ENCODE data around the gene GPR35. TPM values are rescaled to one million over a fixed set of nuclear protein-coding genes. Genes with fewer than 3 reads are reported as not detected.

The GPR35 gene
- total RNA-seq, 1 donor from 2014 or later, result 0.77 TPM

DNA sequence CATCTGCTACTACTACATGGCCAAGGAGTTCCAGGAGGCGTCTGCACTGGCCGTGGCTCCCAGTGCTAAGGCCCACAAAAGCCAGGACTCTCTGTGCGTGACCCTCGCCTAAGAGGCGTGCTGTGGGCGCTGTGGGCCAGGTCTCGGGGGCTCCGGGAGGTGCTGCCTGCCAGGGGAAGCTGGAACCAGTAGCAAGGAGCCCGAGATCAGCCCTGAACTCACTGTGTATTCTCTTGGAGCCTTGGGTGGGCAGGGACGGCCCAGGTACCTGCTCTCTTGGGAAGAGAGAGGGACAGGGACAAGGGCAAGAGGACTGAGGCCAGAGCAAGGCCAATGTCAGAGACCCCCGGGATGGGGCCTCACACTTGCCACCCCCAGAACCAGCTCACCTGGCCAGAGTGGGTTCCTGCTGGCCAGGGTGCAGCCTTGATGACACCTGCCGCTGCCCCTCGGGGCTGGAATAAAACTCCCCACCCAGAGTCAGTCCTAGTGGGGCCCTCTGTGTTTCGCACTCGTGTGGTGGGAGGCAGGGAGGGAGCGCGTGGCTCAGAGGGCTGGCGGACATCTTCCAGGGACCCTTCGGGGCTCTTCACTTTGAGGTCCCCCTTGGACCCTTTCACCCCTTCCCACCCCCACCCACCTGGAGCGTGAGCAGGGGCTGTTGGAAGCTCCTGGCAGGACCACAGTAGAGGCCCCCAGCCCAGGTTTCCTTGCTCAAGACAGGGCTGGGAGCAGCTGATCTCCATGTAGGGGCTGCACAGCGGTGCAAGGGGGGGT, 5.7 kb downstream of the GPR35 start:
- H3K4me1 Mint-ChIP-seq (ENCODE audit: unreplicated experiment), result no peaks in the 10 kb centered on the region
- H3K9me3 Mint-ChIP-seq (ENCODE audit: unreplicated experiment), result peaks cover 12% of the 10 kb centered on the region
- no peak for DNase-seq (ENCODE audit: low spot score)
- peaks cover 10% of the 10 kb centered on the region for H3K27me3 Mint-ChIP-seq (ENCODE audit: unreplicated experiment)
- H3K36me3 Mint-ChIP-seq (ENCODE audit: low read depth, unreplicated experiment), result peaks cover 7% of the 10 kb centered on the region
- no peak overlapping the region for H3K27ac Mint-ChIP-seq (ENCODE audit: unreplicated experiment)
- TF ChIP-seq, protein P1, sequence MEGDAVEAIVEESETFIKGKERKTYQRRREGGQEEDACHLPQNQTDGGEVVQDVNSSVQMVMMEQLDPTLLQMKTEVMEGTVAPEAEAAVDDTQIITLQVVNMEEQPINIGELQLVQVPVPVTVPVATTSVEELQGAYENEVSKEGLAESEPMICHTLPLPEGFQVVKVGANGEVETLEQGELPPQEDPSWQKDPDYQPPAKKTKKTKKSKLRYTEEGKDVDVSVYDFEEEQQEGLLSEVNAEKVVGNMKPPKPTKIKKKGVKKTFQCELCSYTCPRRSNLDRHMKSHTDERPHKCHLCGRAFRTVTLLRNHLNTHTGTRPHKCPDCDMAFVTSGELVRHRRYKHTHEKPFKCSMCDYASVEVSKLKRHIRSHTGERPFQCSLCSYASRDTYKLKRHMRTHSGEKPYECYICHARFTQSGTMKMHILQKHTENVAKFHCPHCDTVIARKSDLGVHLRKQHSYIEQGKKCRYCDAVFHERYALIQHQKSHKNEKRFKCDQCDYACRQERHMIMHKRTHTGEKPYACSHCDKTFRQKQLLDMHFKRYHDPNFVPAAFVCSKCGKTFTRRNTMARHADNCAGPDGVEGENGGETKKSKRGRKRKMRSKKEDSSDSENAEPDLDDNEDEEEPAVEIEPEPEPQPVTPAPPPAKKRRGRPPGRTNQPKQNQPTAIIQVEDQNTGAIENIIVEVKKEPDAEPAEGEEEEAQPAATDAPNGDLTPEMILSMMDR (IDR thresholded peaks at IDR 0.05; ENCODE audit: unreplicated experiment), result no peak
- no peak overlapping the region for H3K4me3 Mint-ChIP-seq (ENCODE audit: unreplicated experiment)

DNA sequence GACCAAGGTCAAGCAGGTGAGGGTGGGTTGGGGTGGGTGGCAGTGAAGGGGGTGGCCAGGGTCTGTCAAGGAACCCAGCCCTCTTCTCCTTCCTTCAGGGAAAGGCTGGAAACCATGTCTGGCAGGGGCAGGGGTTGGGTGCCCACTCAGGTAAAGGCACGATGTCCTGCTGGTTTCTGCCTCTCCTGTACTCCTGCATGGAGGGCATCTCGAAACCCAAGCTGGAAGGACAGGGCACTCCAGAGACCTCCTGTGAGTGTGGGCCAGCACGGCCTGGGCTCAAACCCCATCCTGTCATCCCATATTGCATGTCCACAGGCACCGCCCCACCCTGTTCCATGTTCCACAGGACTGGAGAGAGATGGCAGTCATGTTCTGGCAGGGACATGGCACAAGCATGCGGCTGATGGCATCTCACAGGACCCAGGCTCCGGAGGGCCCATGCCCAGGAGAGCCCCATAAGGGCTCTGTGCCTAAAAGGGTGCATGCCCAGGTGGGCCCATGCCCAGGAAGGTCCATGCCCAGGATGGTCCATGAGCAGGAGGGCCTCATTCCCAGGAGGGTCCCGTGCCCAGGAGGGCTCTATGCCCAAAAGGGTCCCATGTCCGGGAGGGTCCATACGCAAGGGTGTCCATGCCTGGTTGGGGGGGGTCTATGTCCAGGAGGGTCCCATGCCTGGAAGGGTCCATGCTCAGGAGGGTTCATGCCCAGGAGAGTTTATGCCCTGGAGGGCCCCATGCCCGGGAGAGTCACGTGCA, 6.4 kb downstream of the GPR35 start:
- no peak overlapping the region for H3K4me3 Mint-ChIP-seq (ENCODE audit: unreplicated experiment)
- no peak overlapping the region for H3K27ac Mint-ChIP-seq (ENCODE audit: unreplicated experiment)
- peaks cover 12% of the 10 kb centered on the region for H3K9me3 Mint-ChIP-seq (ENCODE audit: unreplicated experiment)
- peaks cover 10% of the 10 kb centered on the region for H3K27me3 Mint-ChIP-seq (ENCODE audit: unreplicated experiment)
- TF ChIP-seq, protein P1 (IDR thresholded peaks at IDR 0.05; ENCODE audit: unreplicated experiment), result no peak
- H3K4me1 Mint-ChIP-seq (ENCODE audit: unreplicated experiment), result no peaks in the 10 kb centered on the region
- DNase-seq (ENCODE audit: low spot score), result no peak
- peaks cover 7% of the 10 kb centered on the region for H3K36me3 Mint-ChIP-seq (ENCODE audit: low read depth, unreplicated experiment)

DNA sequence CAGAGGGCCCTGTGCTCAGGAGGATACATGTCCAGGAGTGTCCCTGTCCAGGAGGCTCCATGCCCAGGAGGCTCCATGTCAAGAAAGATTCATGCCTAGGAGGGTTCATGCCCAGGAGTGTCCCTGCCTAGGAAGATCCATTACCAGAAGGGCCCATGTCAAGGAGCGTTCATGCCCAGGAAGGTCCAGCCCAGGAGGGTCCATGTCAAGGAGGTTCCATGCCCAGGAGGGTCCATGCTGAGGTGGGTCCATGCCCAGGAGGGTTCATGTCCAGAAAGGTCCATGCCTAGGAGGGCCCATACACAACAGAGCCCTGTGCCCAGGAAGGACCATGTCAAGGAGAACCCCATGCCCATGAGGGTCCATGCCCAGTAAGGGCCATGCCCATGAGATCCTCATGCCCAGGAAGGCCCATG, 7.0 kb downstream of the GPR35 start:
- DNase-seq (ENCODE audit: low spot score), result no peak
- no peak overlapping the region for H3K27ac Mint-ChIP-seq (ENCODE audit: unreplicated experiment)
- H3K4me3 Mint-ChIP-seq (ENCODE audit: unreplicated experiment), result no peak overlapping the region
- H3K9me3 Mint-ChIP-seq (ENCODE audit: unreplicated experiment), result peaks cover 12% of the 10 kb centered on the region
- no peaks in the 10 kb centered on the region for H3K4me1 Mint-ChIP-seq (ENCODE audit: unreplicated experiment)
- H3K36me3 Mint-ChIP-seq (ENCODE audit: low read depth, unreplicated experiment), result peaks cover 7% of the 10 kb centered on the region
- peaks cover 12% of the 10 kb centered on the region for H3K27me3 Mint-ChIP-seq (ENCODE audit: unreplicated experiment)
- TF ChIP-seq, protein P1 (IDR thresholded peaks at IDR 0.05; ENCODE audit: unreplicated experiment), result no peak

DNA sequence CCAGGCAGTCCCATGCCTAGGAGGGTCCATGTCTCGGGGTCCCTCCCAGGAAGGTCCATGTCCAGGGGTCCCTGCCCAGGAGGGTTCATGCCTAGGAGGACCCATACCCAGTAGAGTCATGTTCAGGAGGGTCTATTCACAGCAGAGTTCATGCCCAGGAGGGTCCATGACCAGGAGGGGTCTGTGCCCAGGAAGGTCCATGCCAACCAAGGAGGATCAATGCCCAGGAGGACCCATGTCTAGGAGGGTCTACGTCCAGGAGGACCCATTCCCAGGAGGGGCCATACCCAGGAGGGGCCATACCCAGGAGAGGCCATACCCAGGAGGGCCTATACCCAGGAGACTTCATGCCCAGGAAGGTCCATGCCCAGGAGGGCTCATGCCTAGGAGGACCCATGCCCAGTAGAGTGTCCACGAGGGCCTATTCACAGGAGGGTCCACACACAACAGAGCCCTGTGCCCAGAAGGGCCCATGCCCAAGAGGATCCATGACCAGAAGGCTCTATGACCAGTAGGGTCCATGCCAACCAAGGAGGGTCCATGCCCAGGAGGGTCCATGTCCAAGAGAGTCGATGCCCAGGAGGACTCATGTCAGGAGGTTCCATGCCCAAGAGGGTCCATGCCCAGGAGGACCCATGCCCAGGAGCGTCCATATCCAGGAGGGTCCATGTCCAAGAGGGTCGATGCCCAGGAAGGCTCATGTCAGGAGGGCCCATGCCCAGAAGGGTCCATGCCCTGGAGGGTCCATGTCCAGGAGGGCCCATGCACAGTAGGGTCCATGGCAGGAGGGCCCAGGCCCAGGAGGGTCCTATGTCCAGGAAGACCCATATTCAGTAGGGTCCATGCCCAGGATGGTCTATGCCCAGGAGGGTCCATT, 10.1 kb downstream of the GPR35 start:
- TF ChIP-seq, protein P1 (IDR thresholded peaks at IDR 0.05; ENCODE audit: unreplicated experiment), result no peak
- Mint-ChIP-seq H3K36me3 (ENCODE audit: low read depth, unreplicated experiment) (peaks cover 12% of the 10 kb centered on the region), H3K4me3 (ENCODE audit: unreplicated experiment) (no peak overlapping the region), H3K4me1 (ENCODE audit: unreplicated experiment) (no peaks in the 10 kb centered on the region), H3K27ac (ENCODE audit: unreplicated experiment) (no peak overlapping the region), H3K27me3 (ENCODE audit: unreplicated experiment) (peaks cover 15% of the 10 kb centered on the region), H3K9me3 (ENCODE audit: unreplicated experiment) (peaks cover 12% of the 10 kb centered on the region)
- no peak for DNase-seq (ENCODE audit: low spot score)
